CD4-positive, alpha-beta T cell (primary cell): ENCODE data around the gene MORN3. TPM values are rescaled to one million over a fixed set of nuclear protein-coding genes. Genes with fewer than 3 reads are reported as not detected.
A peak's percentile ranks its signal among the peaks of the same experiment; 100 is the strongest.

Experiments
- ATAC-seq: fragments of 200-7000 bp; cut with Tn5 transposase; one replicate; pipeline ENCODE4 v1.10.0; 2022; ENCODE audit warnings: mild to moderate bottlenecking; ENCODE audit not compliant: poor library complexity
- CTCF ChIA-PET: fragments of 350-600 bp; sonication (Branson Sonifier 250); formaldehyde crosslinking; loops from one replicate; lab custom pipeline; 2021; ENCODE audit warnings: antibody characterized with exemption, inconsistent platforms; lab: Charles Lee
- POLR2A ChIA-PET: fragments of 350-600 bp; sonication (Branson Sonifier 250); formaldehyde crosslinking; loops from one replicate; lab custom pipeline; 2021; ENCODE audit warnings: antibody characterized with exemption, inconsistent platforms; lab: Charles Lee
- DNase-seq, 14 experiments: peaks; one replicate each; pipeline ENCODE4 v3.0.0-alpha.2; 2013 to 2020; ENCODE audit warnings: mixed read lengths in 2 of 14
- H3K27ac ChIP-seq, 2 donors: one replicate each; pipeline versions ENCODE4 v1.5.1 to v1.7.0; 2013; ENCODE audit warnings: low read length in 2 of 2, low read depth in 1 of 2, mild to moderate bottlenecking in 1 of 2
- H3K27me3 ChIP-seq, 2 experiments: 1 replicate in 1 of 2; 2 replicates in 1 of 2; pipeline versions ENCODE4 v1.6.1 to v1.7.0; 2013; ENCODE audit warnings: low read length in 2 of 2, control low read depth in 1 of 2, mild to moderate bottlenecking in 1 of 2, moderate library complexity in 1 of 2; ENCODE audit not compliant: insufficient read depth in 2 of 2, control insufficient read depth in 1 of 2
- H3K36me3 ChIP-seq: one replicate; pipeline ENCODE4 v1.6.1; 2013; ENCODE audit warnings: low read length, control low read depth; ENCODE audit not compliant: insufficient read depth
- H3K4me1 ChIP-seq: one replicate; pipeline ENCODE4 v1.6.1; 2013; ENCODE audit warnings: low read length, control low read depth; ENCODE audit not compliant: insufficient read depth
- H3K4me3 ChIP-seq: one replicate; pipeline ENCODE4 v1.5.1; 2013; ENCODE audit warnings: mild to moderate bottlenecking, low read length, moderate library complexity
- H3K9me3 ChIP-seq, 2 experiments: 1 replicate in 1 of 2; 2 replicates in 1 of 2; pipeline versions ENCODE4 v1.6.1 to v1.7.0; 2013; ENCODE audit warnings: low read length in 2 of 2, mild to moderate bottlenecking in 2 of 2, control low read depth in 1 of 2, moderate library complexity in 1 of 2; ENCODE audit not compliant: control insufficient read depth in 1 of 2, insufficient read depth in 1 of 2
- H3K27ac Mint-ChIP-seq: one replicate; pipeline ENCODE4 v1.8.0; 2020; ENCODE audit warnings: mixed read lengths
- H3K27me3 Mint-ChIP-seq: one replicate; pipeline ENCODE4 v1.8.0; 2021; ENCODE audit warnings: mixed read lengths
- H3K36me3 Mint-ChIP-seq: one replicate; pipeline ENCODE4 v1.8.0; 2021; ENCODE audit warnings: low read depth, mixed read lengths
- H3K4me1 Mint-ChIP-seq: one replicate; pipeline ENCODE4 v1.8.0; 2021; ENCODE audit warnings: low read depth, mixed read lengths
- H3K4me3 Mint-ChIP-seq: one replicate; pipeline ENCODE4 v1.8.0; 2020; ENCODE audit warnings: mild to moderate bottlenecking, mixed read lengths
- H3K9me3 Mint-ChIP-seq: one replicate; pipeline ENCODE4 v1.8.0; 2020; ENCODE audit warnings: mixed read lengths
- CTCF ChIP-seq: fragments of 200-600 bp; IDR thresholded peaks from one replicate; pipeline ENCODE4 v1.8.0; 2022; ENCODE audit warnings: antibody characterized with exemption, mild to moderate bottlenecking
- intact Hi-C, 2 experiments: fragments of 100-400 bp; cut with DNase I in 1 of 2; cut with micrococcal nuclease in 1 of 2; formaldehyde crosslinking; loops; one replicate each; pipeline versions ENCODE4 v1.15.1 to v1.9.0; 2023 to 2025; cut with DNase I, micrococcal nuclease
- total RNA-seq, 174 experiments: library from RNA in 2 of 174; stranded (reverse) in 2 of 174; gene quantifications; one replicate each; pipeline ENCODE4 v1.2.3 and lab custom pipeline; 2021 to 2026

The MORN3 gene
- total RNA-seq, 2 experiments from 2014 or later = 9.8 to 11.9 TPM

- Mint-ChIP-seq H3K36me3 (peaks cover 30% of the 10 kb centered on the region), H3K27me3 (no peaks in the 10 kb centered on the region), H3K4me1 (peaks cover 19% of the 10 kb centered on the region), H3K27ac (peak overlapping the region; percentile 71), H3K9me3 (no peaks in the 10 kb centered on the region), H3K4me3 (no peak overlapping the region)
- Histone ChIP-seq H3K27me3 (no peaks in the 10 kb centered on the region), H3K4me3 (no peak overlapping the region), H3K4me1 (peaks cover 43% of the 10 kb centered on the region), H3K36me3 (peaks cover 20% of the 10 kb centered on the region), H3K9me3 (no peaks in the 10 kb centered on the region), H3K27ac (no peak overlapping the region)
- TF ChIP-seq CTCF = no peak
- intact Hi-C loops = no loop called here
- ATAC-seq = no peak
- ChIA-PET POLR2A (interaction anchor here (0.7 to 4.6 kb wide), 4 partner anchors 11 to 138 kb away, joined by 3 to 24 read pairs (median 9); partner anchors contain the start of gene ORAI1), CTCF (interaction anchor here (0.7 to 1.2 kb wide), 3 partner anchors 11 to 165 kb away, joined by 3 to 4 read pairs (median 3); no protein-coding TSS in a partner anchor)
- no peak for DNase-seq
Observed at GRCh38 chr12:121648458-121649028, 20.9 kb downstream of the MORN3 start.

GRCh38 chr12:121641343-121641630, 28.2 kb downstream of the MORN3 start:
- no peak overlapping the region for H3K4me3 Mint-ChIP-seq

More at GRCh38 chr12:121641343-121641630, 28.2 kb downstream of the MORN3 start:
- peaks cover 40% of the 10 kb centered on the region for H3K4me1 Mint-ChIP-seq
- H3K27ac Mint-ChIP-seq = peak overlapping the region; percentile 42
- ChIA-PET CTCF (no interaction called here), POLR2A (interaction anchor here (1.1 to 1.2 kb wide), 2 partner anchors 15 to 27 kb away, joined by 3 read pairs; partner anchors contain the start of gene ORAI1)
- ATAC-seq = no peak
- Histone ChIP-seq H3K27ac (peak overlapping the region in 1 of 2 donors; percentile 1), H3K9me3 (no peaks in the 10 kb centered on the region), H3K4me3 (no peak overlapping the region), H3K27me3 (no peaks in the 10 kb centered on the region), H3K36me3 (peaks cover 32% of the 10 kb centered on the region), H3K4me1 (peaks cover 40% of the 10 kb centered on the region)
- H3K9me3 Mint-ChIP-seq = no peaks in the 10 kb centered on the region
- no peak for DNase-seq
- TF ChIP-seq CTCF = no peak
- intact Hi-C loops = no loop called here
- no peaks in the 10 kb centered on the region for H3K27me3 Mint-ChIP-seq
- peaks cover 58% of the 10 kb centered on the region for H3K36me3 Mint-ChIP-seq
